ENCODE results near the gene XPA.

- TF ChIP-seq BHLHE40 (IDR thresholded peaks at IDR 0.05; ENCODE audit: low read depth, low read length) (no peak), CTCF (IDR thresholded peaks at IDR 0.05) (no peak), POLR2A (IDR thresholded peaks at IDR 0.05; ENCODE audit: low read length) (no peak), CBX2 (IDR thresholded peaks at IDR 0.05; ENCODE audit: borderline replicate concordance, low read depth) (no peak), HMGXB4 (CRISPR knock-in tag; IDR thresholded peaks at IDR 0.05; ENCODE audit: borderline replicate concordance) (no peak), RAD21 (conservative IDR thresholded peaks at IDR 0.05 in 1 of 2, IDR thresholded peaks at IDR 0.05 in 1 of 2) (no peak), EP300 (IDR thresholded peaks at IDR 0.05) (no peak), JUN (IDR thresholded peaks at IDR 0.05) (peak in 1 of 2 experiments; percentile 48; a peak in 1 of 5 replicates), RNF2 (IDR thresholded peaks at IDR 0.05; ENCODE audit: borderline replicate concordance, low read depth) (no peak), ZNF302 (CRISPR knock-in tag; IDR thresholded peaks at IDR 0.05) (no peak), ZC3H11A (IDR thresholded peaks at IDR 0.05) (no peak), NR3C1 (IDR thresholded peaks at IDR 0.05) (no peak), MYC (IDR thresholded peaks at IDR 0.05; ENCODE audit: borderline replicate concordance, low read length) (no peak), USF2 (IDR thresholded peaks at IDR 0.05) (no peak)
Observed at GRCh38 chr9:97703437-97704344, 6.6 kb upstream of the XPA start.
